ENCODE results near the gene RIN2. TPM values are rescaled to one million over a fixed set of nuclear protein-coding genes. Genes with fewer than 3 reads are reported as not detected.

RIN2 gene
- total RNA-seq, 1 donor from 2014 or later = 13.8 TPM

DNA sequence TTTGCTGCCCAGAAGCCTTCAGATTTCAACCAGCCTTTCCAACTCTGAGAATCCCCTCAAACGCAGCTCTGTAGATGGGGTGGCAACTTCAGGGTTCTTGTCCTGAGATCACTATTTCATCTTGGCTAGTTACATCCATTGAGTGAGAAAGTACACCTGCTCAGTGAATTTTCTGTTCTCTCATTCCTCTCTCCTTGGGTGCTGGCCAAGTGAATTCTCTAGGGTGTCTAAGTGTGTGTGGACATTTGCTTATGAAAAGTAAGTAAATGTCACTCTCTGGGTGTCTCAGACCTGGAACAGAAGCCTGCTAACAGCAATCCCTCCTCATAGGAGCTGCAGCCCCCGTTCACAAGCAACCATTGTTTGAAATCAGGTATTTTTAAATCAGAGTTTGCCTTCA lies 3.8 kb downstream of the RIN2 start:
- DNase-seq (ENCODE audit: low spot score) (no peak), ATAC-seq (no peak)

GRCh38 chr20:19764207-19764606 lies 6.1 kb downstream of the RIN2 start:
- ATAC-seq = no peak
- no peak for DNase-seq (ENCODE audit: low spot score)

GRCh38 chr20:19765266-19765665 lies 7.2 kb downstream of the RIN2 start:
- DNase-seq (ENCODE audit: low spot score) (no peak), ATAC-seq (no peak)

DNA sequence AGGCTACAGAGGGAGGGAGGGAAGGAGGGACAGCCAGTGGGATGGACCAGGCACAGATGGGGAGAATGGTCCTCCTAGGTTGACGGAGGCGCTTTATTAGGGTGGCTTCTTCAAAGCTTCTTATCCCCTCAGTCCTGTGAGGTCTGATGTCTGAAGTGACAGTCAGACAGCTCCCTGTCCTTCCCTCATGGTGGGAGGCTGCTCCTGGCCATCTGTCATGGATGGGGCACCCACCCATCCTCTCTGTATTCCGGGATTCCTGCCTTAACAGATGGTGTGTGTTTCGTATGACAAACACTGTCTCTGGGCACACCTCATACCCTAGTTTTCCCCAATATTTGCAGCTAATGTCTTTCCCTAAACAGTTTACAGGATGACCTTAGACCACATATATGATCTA lies 7.9 kb downstream of the RIN2 start:
- ATAC-seq (no peak), DNase-seq (ENCODE audit: low spot score) (no peak)

DNA sequence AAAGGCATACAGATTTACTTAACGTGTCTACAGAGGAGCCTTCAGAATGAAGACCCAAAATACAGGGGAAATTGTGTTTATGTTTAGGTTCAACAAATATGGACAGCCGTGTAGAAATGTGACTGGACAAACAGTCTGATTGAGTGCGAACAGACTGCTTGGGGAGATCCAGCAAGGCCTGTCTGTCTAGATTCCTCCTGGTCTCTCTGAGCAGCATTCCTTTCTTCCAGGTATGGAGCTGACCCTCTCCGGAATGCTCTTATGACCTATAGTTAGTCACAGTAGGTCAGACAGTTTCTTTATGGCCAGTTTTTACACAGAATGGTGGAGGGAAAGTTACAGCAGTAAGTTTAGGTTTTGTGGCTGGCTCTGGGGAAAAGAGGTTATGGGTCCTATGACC lies 9.0 kb downstream of the RIN2 start:
- DNase-seq (ENCODE audit: low spot score) = no peak
- ATAC-seq = no peak

DNA sequence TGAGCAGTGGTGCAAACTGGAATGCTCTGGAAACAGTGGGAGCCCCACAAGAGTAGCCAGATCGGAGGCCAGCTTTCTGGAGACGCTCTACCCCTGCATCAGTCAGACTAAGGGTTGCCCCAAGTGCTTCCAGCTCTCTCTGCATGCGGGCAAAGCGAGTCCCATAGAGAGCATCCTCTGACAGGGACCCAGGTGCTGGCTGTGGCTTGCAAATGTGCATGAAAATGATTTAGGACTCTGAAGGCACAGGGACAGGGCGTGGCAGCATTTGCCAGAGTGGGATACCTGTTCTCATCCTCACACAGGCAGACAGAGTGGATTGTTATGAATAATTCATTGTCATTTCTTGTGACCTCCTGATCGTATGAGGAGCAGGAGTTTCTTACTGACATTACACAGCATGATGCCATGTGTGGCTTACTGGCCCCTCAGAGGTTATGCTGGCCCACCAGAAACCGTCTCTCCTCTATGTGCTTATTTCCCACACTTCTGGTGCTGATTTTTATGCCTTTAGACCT lies 10.3 kb downstream of the RIN2 start:
- no peak for ATAC-seq
- no peak for DNase-seq (ENCODE audit: low spot score)

GRCh38 chr20:19769507-19769906 lies 11.4 kb downstream of the RIN2 start:
- DNase-seq (ENCODE audit: low spot score) (no peak), ATAC-seq (no peak)

DNA sequence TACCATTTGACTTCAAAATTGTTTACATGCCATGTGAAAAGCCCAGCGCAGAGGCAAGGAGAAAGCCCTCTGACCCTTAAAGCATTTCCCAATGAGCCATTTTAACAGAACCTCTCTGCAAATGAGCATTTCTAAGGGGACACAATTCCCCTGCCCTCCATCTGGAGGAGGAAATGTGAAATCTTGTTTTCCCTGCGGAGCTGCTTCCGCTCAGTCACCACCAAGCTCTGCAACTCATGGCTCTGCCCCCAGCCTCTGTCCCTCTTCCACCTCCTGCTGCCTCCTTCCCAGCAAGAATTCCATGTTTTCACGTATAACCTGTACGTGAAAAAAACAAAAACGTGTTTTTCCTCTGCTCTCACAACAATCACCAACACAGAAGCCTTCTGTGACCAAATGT lies 12.3 kb downstream of the RIN2 start:
- ATAC-seq (no peak), DNase-seq (ENCODE audit: low spot score) (no peak)

DNA sequence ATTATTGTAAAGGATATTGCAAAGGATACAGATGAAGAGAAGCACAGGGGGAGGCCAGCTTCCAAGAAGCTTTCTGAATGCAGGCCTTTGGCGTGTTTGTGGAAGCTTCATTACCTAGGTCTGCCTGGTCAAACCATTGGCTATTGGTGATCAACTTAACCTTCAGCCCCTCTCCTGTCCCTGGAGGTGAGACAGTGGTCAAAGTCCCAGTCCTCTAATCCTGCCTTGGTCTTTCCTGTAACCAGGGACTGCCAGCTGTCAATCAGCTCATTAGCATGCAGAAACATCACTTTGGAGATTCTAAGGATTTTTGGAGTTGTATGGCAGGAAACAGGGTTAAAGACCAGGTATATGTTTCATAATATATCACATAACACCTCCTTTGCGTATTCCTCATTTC lies 13.0 kb downstream of the RIN2 start:
- DNase-seq (ENCODE audit: low spot score) (no peak), ATAC-seq (peak; percentile 27)

DNA sequence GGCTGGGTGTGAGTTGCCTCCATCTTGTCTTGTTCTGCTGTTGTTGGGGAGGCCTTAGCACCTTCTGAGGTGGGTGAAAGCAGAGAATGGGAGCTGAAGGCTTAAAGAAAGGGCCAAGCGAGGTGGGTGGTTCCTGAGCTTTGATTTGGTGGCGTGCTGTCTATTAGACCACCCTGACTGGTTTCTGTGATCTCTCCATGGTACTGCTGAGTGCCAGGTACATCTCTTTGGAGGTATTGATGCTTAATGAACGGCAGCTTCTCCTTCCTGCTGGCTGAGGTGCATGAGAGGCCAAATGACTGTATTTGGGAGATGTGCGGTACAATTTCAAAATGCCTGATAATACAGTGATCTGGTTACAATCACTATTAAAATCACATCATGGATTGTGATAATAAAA lies 15.4 kb downstream of the RIN2 start:
- no peak for ATAC-seq
- DNase-seq (ENCODE audit: low spot score) = no peak

DNA sequence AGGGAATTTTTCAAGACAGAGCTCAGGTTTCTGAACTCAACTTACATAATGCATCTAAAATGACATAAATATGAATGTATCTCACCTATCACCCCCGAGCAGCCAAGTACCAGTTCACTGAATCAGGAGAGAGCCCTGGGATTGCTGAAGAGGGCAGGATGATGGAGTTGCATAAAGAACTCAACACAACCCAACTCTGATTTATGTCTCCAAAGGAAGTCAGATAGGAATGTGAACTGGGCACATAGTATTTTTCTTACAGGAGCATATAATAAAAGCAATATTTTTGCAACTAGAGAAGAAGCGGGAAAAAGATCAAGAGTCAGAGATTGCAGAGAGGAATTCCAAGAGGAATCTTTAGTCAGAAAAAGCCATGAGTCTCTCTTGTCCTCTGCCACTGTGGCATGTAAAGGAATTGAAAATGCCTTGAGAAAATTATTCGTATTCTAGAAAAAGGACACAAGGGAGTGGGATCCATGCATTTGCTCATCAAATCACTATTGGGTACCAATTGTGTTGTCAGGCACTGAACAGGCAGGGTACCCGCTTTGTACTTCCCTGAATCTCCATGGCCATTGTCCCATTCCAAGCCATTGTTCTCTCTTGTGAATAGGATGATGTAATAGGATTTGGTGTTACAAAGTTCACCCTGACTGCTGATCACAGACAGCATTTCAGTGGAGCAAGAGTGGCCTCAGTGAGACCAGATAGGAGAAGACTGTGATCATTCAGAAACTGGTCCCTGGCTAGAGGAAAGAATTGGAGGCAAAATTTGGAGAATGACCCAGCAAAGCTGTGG lies 16.3 kb downstream of the RIN2 start:
- ATAC-seq (peak; percentile 80), DNase-seq (ENCODE audit: low spot score) (no peak)

GRCh38 chr20:19775353-19776253 lies 17.5 kb downstream of the RIN2 start:
- peak; percentile 78 for ATAC-seq

GRCh38 chr20:19777315-19777714 lies 19.3 kb downstream of the RIN2 start:
- ATAC-seq (no peak), DNase-seq (ENCODE audit: low spot score) (no peak)

More at GRCh38 chr20:19775353-19776253, 17.5 kb downstream of the RIN2 start:
- no peak for DNase-seq (ENCODE audit: low spot score)

DNA sequence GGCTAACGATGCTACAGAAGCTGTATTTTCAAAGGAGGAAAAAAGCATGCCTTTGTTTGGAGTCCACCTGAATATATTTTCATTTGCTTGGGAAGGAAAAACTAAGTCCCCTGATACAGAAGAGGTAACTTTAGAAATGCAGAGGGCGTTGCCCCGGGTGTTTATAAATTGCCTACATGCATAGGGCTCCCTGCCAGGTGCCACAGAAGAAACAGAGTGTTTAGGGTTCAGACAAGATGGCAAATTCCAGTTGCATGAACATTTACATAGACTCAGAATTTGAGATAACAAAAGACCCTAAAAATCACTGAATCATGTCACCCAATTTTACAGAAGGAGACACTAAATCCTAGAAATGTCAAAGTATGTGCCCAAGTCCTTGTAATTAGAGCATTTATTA lies 19.9 kb downstream of the RIN2 start:
- ATAC-seq (no peak), DNase-seq (ENCODE audit: low spot score) (no peak)

DNA sequence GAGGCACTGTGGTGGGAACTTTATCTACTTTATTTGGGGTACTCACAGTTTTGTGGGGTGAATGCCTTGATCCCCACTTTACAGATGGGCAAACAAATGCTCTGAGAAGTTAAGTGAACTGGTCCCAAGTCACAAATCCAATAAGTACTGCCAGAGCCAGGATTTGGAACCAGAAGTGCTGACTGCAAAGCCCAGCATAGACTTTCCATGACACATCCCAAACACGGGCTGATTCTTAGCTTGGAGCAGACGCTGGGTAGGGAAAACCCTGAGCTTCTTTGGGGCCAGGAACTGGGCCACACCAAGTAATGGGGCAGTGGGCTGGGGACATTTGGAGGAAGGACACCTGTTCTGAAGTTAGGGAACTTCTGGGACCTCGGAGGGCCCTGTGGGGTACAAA lies 20.3 kb downstream of the RIN2 start:
- ATAC-seq (no peak), DNase-seq (ENCODE audit: low spot score) (no peak)

DNA sequence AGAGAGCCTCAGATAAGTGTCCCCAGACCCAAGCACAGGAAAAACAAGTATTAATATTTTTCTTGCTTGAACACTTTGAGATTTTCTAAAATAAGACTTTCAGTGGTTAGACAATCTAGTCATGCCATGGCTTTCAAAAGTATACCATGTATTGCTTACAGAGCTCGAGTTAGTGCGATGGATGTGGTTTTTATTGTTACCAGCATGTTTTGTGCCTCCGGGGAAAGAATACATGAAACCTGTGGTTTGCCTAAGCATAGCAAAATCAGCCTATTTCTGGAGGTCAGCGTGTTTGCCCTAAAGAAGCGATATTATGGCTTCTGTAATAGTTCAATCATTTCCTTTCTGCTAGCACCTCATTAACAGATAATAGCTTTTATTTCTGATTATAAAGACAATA lies 21.6 kb downstream of the RIN2 start:
- no peak for ATAC-seq
- DNase-seq (ENCODE audit: low spot score) = no peak

DNA sequence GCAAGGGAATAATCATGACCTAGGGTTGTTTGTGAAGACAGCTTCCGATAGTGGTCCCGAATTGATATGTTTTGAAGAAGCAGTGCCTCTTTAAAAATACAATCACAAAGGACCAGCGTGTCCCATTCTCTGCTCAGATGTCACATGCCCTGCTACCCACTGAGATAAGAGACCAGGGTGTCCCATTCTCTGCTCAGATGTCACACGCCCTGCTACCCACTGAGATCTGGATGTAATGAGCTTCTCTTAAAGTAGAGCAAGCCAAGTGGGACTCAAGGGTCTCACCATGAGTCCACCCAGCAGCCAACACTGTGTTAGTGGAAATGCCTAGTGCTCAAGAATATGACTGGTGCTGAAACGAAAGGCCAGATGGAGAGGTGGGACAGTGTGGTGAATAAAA lies 22.2 kb downstream of the RIN2 start:
- ATAC-seq = no peak
- DNase-seq (ENCODE audit: low spot score) = no peak

DNA sequence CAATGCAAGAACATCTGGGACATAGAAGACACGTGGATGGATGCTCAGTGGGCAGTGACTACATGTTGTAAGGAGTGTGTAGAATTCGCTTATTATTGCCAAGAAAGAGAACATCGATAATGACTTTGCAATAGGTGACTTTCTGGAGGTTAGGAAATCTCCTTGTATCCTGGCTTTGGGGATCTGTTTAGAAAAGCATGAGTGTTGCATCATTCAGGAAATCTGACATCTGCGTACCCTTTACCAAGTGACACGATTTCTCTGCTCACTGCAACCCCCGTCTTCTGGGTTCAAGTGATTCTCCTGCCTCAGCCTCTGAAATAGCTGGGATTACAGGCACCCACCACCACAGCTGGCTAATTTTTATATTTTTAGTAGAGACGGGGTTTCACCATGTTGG lies 23.2 kb downstream of the RIN2 start:
- ATAC-seq = no peak
- no peak for DNase-seq (ENCODE audit: low spot score)

DNA sequence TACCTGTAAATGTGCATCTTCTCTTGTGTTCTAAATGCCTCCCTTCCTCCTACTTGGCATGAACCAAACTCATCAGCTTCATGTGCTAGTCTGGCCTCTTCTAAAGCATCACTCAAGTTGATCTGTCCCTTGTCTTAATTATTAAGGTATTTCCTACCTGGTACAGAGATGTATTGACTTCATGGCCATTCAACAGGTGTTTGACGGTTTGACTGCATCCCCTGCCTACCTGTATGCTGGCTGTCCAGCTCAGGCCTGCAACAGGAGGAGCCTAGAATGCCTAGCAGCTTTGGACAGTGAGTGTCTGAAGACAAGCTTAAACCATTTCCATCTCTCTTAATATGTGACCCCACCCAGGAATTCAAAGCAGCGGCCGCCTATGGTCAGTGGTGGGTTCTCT lies 24.6 kb downstream of the RIN2 start:
- ATAC-seq (no peak), DNase-seq (ENCODE audit: low spot score) (no peak)

GRCh38 chr20:19783966-19784401 lies 25.9 kb downstream of the RIN2 start:
- ATAC-seq (peak; percentile 51), DNase-seq (ENCODE audit: low spot score) (no peak)

- ATAC-seq = peak; percentile 97
Observed at GRCh38 chr20:19784511-19785172, 26.6 kb downstream of the RIN2 start.

More at GRCh38 chr20:19784511-19785172, 26.6 kb downstream of the RIN2 start:
- no peak for DNase-seq (ENCODE audit: low spot score)
